Measurements from ENCODE around the gene NCL.

Gene NCL

DNA sequence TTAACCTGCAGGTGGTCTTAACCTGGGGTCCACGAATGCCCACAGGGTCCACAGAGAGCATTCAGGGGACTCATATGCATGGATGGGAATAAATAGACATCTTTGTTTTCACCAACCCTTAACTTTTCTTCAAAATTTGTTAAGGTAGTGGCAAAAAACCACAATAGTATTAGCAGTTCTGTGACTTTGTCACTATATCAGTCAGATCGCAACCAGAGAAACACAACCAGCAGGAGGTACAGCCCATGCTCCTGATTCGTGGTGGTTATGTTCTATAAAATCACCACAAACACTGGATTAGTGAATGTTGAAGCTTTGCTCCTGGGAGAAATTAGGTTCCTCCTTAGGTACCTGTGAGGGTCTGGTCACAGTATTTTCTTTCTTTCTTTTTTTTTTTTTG, 37.2 kb downstream of the NCL start:
- no peak for TF ChIP-seq CTCF (IDR thresholded peaks at IDR 0.05; ENCODE audit: control insufficient read depth, insufficient read depth, low read depth, low read length, missing control alignments)
- DNase-seq (ENCODE audit: low read depth), result no peak
- no peak overlapping the region for H3K4me3 ChIP-seq (ENCODE audit: control insufficient read depth, low read depth, low read length)

DNA sequence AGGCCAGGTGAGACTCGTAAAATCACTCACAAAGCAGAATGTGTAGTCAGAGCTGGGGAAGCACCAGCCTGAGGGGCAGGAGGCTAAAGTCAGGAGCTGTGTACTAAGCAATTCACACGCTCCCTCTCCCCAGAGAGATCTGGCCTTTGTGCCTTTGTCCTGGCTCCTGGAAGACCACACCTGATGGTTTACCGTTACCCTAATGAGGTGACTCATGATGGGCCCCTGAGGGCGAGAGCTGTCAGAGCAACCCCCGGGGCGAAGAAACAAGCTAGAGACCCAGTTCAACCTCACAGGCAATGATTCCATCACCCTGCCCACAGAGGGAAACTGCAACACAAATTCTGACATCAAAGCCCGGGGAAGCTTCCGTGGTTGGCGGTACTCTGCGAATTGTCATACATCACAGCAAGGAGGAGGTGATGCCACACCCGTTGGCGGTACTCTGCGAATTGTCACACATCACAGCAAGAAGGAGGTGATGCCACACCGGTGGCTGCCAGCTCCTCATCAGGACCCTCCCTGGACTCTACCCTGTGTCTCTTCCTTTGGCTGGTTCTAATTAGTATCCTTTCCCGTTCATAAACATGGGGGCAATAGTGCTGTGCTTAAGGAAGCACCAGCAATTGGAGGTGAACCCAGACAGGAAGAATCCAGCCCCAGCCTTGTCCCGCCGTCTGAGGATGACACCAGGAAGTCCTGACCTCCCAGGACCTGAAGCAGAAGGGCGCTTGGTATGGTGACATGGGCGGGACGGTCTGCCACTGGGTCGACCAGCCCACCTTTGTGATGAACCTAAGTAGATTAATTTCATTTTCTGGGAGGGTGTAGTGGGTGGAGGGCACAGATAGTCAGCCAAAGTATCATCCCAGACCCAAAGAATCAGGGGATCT, 38.2 kb downstream of the NCL start:
- TF ChIP-seq CTCF (IDR thresholded peaks at IDR 0.05; ENCODE audit: control insufficient read depth, insufficient read depth, low read depth, low read length, missing control alignments), result no peak
- DNase-seq (ENCODE audit: low read depth), result no peak
- H3K4me3 ChIP-seq (ENCODE audit: control insufficient read depth, low read depth, low read length), result no peak overlapping the region

- TF ChIP-seq CTCF (IDR thresholded peaks at IDR 0.05; ENCODE audit: control insufficient read depth, insufficient read depth, low read depth, low read length, missing control alignments), result no peak
- no peak overlapping the region for H3K4me3 ChIP-seq (ENCODE audit: control insufficient read depth, low read depth, low read length)
Observed at GRCh38 chr2:231425291-231425810, 38.9 kb downstream of the NCL start.

GRCh38 chr2:231423176-231423575, 41.1 kb downstream of the NCL start:
- no peak overlapping the region for H3K4me3 ChIP-seq (ENCODE audit: control insufficient read depth, low read depth, low read length)
- no peak for DNase-seq (ENCODE audit: low read depth)
- TF ChIP-seq CTCF (IDR thresholded peaks at IDR 0.05; ENCODE audit: control insufficient read depth, insufficient read depth, low read depth, low read length, missing control alignments), result no peak

More at GRCh38 chr2:231425291-231425810, 38.9 kb downstream of the NCL start:
- no peak for DNase-seq (ENCODE audit: low read depth)

DNA sequence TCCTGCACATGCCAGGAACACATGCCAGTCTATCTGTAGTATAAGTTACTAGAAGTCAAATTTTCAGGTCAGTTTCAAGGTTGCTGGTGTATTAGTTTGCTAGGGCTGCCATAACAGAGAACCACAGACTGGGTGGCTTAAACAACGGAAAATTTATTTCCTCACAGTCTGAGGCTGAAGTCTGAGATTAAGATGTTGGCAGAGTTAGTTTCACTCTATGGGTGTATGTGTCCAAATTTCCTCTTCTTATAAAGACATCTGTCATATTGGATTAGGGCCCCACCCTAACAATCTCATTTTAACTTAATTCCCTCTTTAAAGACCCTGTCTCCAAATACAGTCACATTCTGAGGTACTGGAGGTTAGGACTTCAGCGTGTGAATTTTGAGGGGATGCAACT, 42.2 kb downstream of the NCL start:
- no peak for TF ChIP-seq CTCF (IDR thresholded peaks at IDR 0.05; ENCODE audit: control insufficient read depth, insufficient read depth, low read depth, low read length, missing control alignments)
- DNase-seq (ENCODE audit: low read depth), result no peak
- no peak overlapping the region for H3K4me3 ChIP-seq (ENCODE audit: control insufficient read depth, low read depth, low read length)

- TF ChIP-seq CTCF (IDR thresholded peaks at IDR 0.05; ENCODE audit: control insufficient read depth, insufficient read depth, low read depth, low read length, missing control alignments), result no peak
Observed at GRCh38 chr2:231421051-231421580, 43.2 kb downstream of the NCL start.

More at GRCh38 chr2:231421051-231421580, 43.2 kb downstream of the NCL start:
- no peak for DNase-seq (ENCODE audit: low read depth)
- H3K4me3 ChIP-seq (ENCODE audit: control insufficient read depth, low read depth, low read length), result no peak overlapping the region
